Measurements from ENCODE around the gene ISG20.

DNA sequence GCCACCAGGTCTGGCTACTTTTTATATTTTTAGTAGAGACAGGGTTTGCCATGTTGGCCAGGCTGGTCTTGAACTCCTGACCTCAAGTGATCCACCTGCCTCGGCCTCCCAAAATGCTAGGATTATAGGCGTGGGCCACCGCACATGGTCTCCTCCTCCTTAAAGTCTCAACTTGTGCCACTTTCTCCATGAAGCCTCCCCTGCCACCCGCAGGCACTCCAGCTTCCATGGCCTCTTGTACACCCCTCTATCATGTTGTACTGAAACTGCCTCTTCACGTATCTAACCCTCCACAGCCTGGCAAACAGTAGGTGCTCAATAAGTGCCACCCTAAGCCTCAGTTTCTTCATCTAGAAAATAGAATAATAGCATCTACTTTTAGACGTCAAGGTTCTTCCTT, 39.9 kb downstream of the ISG20 start:
- no peak for TF ChIP-seq CTCF (IDR thresholded peaks at IDR 0.05)
- no peak for TF ChIP-seq POLR2A (IDR thresholded peaks at IDR 0.05)

Measured in right lobe of liver (tissue), 4 donors.